Measurements from ENCODE around the gene GRK2. TPM values are rescaled to one million over a fixed set of nuclear protein-coding genes. Genes with fewer than 3 reads are reported as not detected.

The GRK2 gene
- total and polyA plus RNA-seq, 9 of the 15 experiments (the other 6 are each of a cell fraction or from before 2014, with no cell fraction given): 0.24 to 95.8 (median 56.5) TPM

DNA sequence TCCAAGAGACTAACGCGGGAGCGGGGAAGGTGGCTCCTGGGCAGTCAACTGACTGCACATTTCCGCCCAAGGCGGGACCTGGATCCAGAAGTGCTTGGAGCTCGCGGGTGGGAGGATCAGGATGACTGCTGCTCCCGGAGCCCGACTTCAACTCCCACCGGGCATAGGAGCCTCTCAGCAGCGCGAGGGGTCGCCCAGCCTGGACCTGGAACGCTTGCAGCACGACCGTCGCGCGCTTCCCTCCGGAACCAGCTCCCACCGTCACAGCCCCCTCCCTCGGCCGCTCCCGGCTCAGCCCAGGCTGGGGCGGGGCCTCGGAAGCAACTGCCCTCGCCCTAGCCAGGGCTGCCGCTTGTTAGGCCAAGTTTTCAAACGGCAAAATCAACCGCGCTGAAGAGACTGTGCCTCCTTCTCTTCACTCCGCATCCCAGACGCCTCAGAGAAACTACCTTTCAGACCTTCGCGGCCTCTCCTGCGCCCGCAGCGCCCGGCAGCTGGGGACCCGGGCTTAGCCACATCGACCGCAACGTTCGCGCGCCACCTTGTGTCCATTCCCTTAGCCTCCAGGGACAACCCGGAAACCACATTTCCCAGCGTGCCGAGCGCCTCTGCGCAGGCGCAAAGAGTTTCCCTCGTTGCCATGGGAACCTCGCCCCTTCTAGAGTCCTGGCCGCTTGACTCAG is 51.1 kb downstream of the GRK2 start (continued):
- TF ChIP-seq, protein P1, sequence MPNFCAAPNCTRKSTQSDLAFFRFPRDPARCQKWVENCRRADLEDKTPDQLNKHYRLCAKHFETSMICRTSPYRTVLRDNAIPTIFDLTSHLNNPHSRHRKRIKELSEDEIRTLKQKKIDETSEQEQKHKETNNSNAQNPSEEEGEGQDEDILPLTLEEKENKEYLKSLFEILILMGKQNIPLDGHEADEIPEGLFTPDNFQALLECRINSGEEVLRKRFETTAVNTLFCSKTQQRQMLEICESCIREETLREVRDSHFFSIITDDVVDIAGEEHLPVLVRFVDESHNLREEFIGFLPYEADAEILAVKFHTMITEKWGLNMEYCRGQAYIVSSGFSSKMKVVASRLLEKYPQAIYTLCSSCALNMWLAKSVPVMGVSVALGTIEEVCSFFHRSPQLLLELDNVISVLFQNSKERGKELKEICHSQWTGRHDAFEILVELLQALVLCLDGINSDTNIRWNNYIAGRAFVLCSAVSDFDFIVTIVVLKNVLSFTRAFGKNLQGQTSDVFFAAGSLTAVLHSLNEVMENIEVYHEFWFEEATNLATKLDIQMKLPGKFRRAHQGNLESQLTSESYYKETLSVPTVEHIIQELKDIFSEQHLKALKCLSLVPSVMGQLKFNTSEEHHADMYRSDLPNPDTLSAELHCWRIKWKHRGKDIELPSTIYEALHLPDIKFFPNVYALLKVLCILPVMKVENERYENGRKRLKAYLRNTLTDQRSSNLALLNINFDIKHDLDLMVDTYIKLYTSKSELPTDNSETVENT (CRISPR knock-in tag; IDR thresholded peaks at IDR 0.05): peak; percentile 30; the same call in 1 of the 2 replicates
- TF ChIP-seq SIX5 (IDR thresholded peaks at IDR 0.05; ENCODE audit: borderline replicate concordance in 1 of 2, insufficient read depth in 1 of 2, low read depth in 1 of 2, low read length in 2 of 2): peak; percentile 77 to 83
- TF ChIP-seq STAT5A (IDR thresholded peaks at IDR 0.05; ENCODE audit: borderline replicate concordance, low read length): no peak
- peak; percentile 96 for TF ChIP-seq HCFC1 (IDR thresholded peaks at IDR 0.05; ENCODE audit: low read depth, low read length)
- TF ChIP-seq ZBTB1 (CRISPR knock-in tag; IDR thresholded peaks at IDR 0.05; ENCODE audit: borderline replicate concordance, low read depth): peak; percentile 97
- TF ChIP-seq, protein P2, sequence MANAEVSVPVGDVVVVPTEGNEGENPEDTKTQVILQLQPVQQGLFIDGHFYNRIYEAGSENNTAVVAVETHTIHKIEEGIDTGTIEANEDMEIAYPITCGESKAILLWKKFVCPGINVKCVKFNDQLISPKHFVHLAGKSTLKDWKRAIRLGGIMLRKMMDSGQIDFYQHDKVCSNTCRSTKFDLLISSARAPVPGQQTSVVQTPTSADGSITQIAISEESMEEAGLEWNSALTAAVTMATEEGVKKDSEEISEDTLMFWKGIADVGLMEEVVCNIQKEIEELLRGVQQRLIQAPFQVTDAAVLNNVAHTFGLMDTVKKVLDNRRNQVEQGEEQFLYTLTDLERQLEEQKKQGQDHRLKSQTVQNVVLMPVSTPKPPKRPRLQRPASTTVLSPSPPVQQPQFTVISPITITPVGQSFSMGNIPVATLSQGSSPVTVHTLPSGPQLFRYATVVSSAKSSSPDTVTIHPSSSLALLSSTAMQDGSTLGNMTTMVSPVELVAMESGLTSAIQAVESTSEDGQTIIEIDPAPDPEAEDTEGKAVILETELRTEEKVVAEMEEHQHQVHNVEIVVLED (CRISPR knock-in tag; IDR thresholded peaks at IDR 0.05): 0 out of 2 replicates have a peak, but pooled peaks have one; percentile 19
- TF ChIP-seq, protein P3, sequence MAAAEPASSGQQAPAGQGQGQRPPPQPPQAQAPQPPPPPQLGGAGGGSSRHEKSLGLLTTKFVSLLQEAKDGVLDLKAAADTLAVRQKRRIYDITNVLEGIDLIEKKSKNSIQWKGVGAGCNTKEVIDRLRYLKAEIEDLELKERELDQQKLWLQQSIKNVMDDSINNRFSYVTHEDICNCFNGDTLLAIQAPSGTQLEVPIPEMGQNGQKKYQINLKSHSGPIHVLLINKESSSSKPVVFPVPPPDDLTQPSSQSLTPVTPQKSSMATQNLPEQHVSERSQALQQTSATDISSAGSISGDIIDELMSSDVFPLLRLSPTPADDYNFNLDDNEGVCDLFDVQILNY (CRISPR knock-in tag; IDR thresholded peaks at IDR 0.05): 0 out of 2 replicates have a peak, but pooled peaks have one; percentile 11
- TF ChIP-seq POLR2H (tag; IDR thresholded peaks at IDR 0.05; ENCODE audit: low read depth): peak; percentile 75
- TF ChIP-seq XRCC3 (IDR thresholded peaks at IDR 0.05): no peak
- TF ChIP-seq, protein P4, sequence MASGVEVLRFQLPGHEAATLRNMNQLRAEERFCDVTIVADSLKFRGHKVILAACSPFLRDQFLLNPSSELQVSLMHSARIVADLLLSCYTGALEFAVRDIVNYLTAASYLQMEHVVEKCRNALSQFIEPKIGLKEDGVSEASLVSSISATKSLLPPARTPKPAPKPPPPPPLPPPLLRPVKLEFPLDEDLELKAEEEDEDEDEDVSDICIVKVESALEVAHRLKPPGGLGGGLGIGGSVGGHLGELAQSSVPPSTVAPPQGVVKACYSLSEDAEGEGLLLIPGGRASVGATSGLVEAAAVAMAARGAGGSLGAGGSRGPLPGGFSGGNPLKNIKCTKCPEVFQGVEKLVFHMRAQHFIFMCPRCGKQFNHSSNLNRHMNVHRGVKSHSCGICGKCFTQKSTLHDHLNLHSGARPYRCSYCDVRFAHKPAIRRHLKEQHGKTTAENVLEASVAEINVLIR (CRISPR knock-in tag; IDR thresholded peaks at IDR 0.05): 0 out of 2 replicates have a peak, but pooled peaks have one; percentile 28
- peak; percentile 53; the same call in 1 of the 2 replicates for TF ChIP-seq TAF7 (tag; IDR thresholded peaks at IDR 0.05)
- TF ChIP-seq, protein P5, sequence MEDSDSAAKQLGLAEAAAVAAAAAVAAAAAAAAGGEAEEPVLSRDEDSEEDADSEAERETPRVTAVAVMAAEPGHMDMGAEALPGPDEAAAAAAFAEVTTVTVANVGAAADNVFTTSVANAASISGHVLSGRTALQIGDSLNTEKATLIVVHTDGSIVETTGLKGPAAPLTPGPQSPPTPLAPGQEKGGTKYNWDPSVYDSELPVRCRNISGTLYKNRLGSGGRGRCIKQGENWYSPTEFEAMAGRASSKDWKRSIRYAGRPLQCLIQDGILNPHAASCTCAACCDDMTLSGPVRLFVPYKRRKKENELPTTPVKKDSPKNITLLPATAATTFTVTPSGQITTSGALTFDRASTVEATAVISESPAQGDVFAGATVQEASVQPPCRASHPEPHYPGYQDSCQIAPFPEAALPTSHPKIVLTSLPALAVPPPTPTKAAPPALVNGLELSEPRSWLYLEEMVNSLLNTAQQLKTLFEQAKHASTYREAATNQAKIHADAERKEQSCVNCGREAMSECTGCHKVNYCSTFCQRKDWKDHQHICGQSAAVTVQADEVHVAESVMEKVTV (CRISPR knock-in tag; IDR thresholded peaks at IDR 0.05): peak; percentile 99
- peak; percentile 68 for TF ChIP-seq POLR2B (IDR thresholded peaks at IDR 0.05; ENCODE audit: low read depth, partially characterized antibody)
- peak; percentile 100 for TF ChIP-seq CBFB (CRISPR knock-in tag; IDR thresholded peaks at IDR 0.05)
- TF ChIP-seq MAZ (CRISPR knock-in tag; conservative IDR thresholded peaks at IDR 0.05 in 1 of 2, IDR thresholded peaks at IDR 0.05 in 1 of 2): peak; percentile 92 to 99
- no peak for TF ChIP-seq NCOA2 (IDR thresholded peaks at IDR 0.05; ENCODE audit: partially characterized antibody in 2 of 2)
- 0 out of 2 replicates have a peak, but pooled peaks have one; percentile 35 for TF ChIP-seq KLF13 (tag; IDR thresholded peaks at IDR 0.05; ENCODE audit: borderline replicate concordance, low read depth)
- peak; percentile 90 for TF ChIP-seq ELF2 (CRISPR knock-in tag; IDR thresholded peaks at IDR 0.05)
- peak; percentile 67 for TF ChIP-seq CHD1 (IDR thresholded peaks at IDR 0.05; ENCODE audit: low read length)

Measured in K562 (cell line).